HCT116 (cell line): ENCODE results near the gene CA10. TPM values are rescaled to one million over a fixed set of nuclear protein-coding genes. Genes with fewer than 3 reads are reported as not detected.

Experiments
- ATAC-seq: fragments of 200-7000 bp; cut with Tn5 transposase; 2 replicates; pipeline ENCODE4 v1.9.1; 2020; ENCODE audit warnings: mild to moderate bottlenecking, moderate library complexity
- BruUV-seq: library from RNA; stranded (reverse); fragments of 400-500 nt; replicated peaks from 2 replicates; lab custom pipeline; 2021; lab: Mats Ljungman, UMichigan
- CTCF ChIA-PET: fragments of 300-600 bp; sonication (Branson Sonifier 250); formaldehyde crosslinking; loops from one replicate; lab custom pipeline; 2021; ENCODE audit warnings: antibody characterized with exemption; lab: Charles Lee
- POLR2A ChIA-PET: fragments of 300-600, 350-600 bp; sonication (Branson Sonifier 250); formaldehyde crosslinking; loops from one replicate; lab custom pipeline; 2021; ENCODE audit warnings: antibody characterized with exemption; lab: Charles Lee
- RAD21 ChIA-PET, 2 experiments: fragments of 300-600 bp; sonication (Branson Sonifier 250); formaldehyde crosslinking; loops; one replicate each; lab custom pipeline; 2023; ENCODE audit warnings: low total read pairs in 2 of 2; ENCODE audit not compliant: uncharacterized antibody in 2 of 2, unreplicated experiment in 2 of 2, low non-redundant PET in 1 of 2; lab: Charles Lee
- DNase-seq: peaks from one replicate; pipeline ENCODE4 v3.0.0-alpha.2; 2010; ENCODE audit warnings: low read depth, low spot score
- H2AFZ ChIP-seq: fragments of 200-600 bp; shearing (Covaris generic), sonication (generic); 2 replicates; pipeline ENCODE4 v1.6.1; 2017; ENCODE audit warnings: low read depth, mixed run types, mixed read lengths, antibody characterized with exemption, low read length; ENCODE audit not compliant: poor library complexity, severe bottlenecking
- H3K27ac ChIP-seq: 2 replicates; pipeline ENCODE4 v1.5.1; 2012; ENCODE audit warnings: low read depth, low read length
- H3K27me3 ChIP-seq: fragments of 200-600 bp; sonication (generic); 2 replicates; pipeline ENCODE4 v1.6.1; 2016; ENCODE audit warnings: mixed run types, low read length, mixed read lengths; ENCODE audit not compliant: insufficient read depth
- H3K36me3 ChIP-seq, 2 experiments: fragments of 200-500 bp in 1 of 2; fragments of 200-600 bp in 1 of 2; sonication (Bioruptor generic) in 1 of 2; sonication (generic) in 1 of 2; 2 replicates each; pipeline versions ENCODE4 v1.5.1 to v1.6.1; 2014 to 2016; ENCODE audit warnings: low read length in 2 of 2, inconsistent platforms in 1 of 2, mixed read lengths in 1 of 2, mixed run types in 1 of 2; ENCODE audit not compliant: insufficient read depth in 2 of 2, control insufficient read depth in 1 of 2
- H3K4me1 ChIP-seq, 2 experiments: fragments of 200-600 bp in 1 of 2; sonication (generic) in 1 of 2; 2 replicates each; pipeline versions ENCODE4 v1.5.1 to v1.6.1; 2012 to 2017; ENCODE audit warnings: low read length in 2 of 2, inconsistent platforms in 1 of 2, mild to moderate bottlenecking in 1 of 2, mixed read lengths in 1 of 2, mixed run types in 1 of 2, moderate library complexity in 1 of 2; ENCODE audit not compliant: insufficient read depth in 2 of 2, control insufficient read depth in 1 of 2
- H3K4me2 ChIP-seq: fragments of 200-600 bp; sonication (generic); 2 replicates; pipeline ENCODE4 v1.6.1; 2017; ENCODE audit warnings: mixed run types, low read length, mixed read lengths
- H3K4me3 ChIP-seq, 2 experiments: fragments of 200-600 bp in 1 of 2; sonication (generic) in 1 of 2; replicated peaks in 1 of 2; 2 replicates each; pipeline ENCODE4 v1.5.1; 2011 to 2016; ENCODE audit warnings: low read length in 2 of 2, control low read depth in 1 of 2, low read depth in 1 of 2, mild to moderate bottlenecking in 1 of 2, mixed read lengths in 1 of 2, mixed run types in 1 of 2
- H3K79me2 ChIP-seq: fragments of 200-600 bp; sonication (generic); 2 replicates; pipeline ENCODE4 v1.6.1; 2017; ENCODE audit warnings: mild to moderate bottlenecking, mixed run types, low read length, moderate library complexity, mixed read lengths; ENCODE audit not compliant: insufficient read depth
- H3K9ac ChIP-seq: fragments of 200-600 bp; sonication (generic); 2 replicates; pipeline ENCODE4 v1.6.1; 2016; ENCODE audit warnings: low read length, mixed read lengths
- H3K9me2 ChIP-seq: fragments of 200-600 bp; sonication (generic), shearing (Covaris generic); 2 replicates; pipeline ENCODE4 v1.6.1; 2017; ENCODE audit warnings: mixed run types, mild to moderate bottlenecking, moderate library complexity; ENCODE audit not compliant: insufficient read depth
- H3K9me3 ChIP-seq, 2 experiments: fragments of 200-500 bp in 1 of 2; fragments of 200-600 bp in 1 of 2; sonication (Bioruptor generic) in 1 of 2; sonication (generic) in 1 of 2; 2 replicates each; pipeline ENCODE4 v1.6.1; 2014 to 2017; ENCODE audit warnings: low read length in 2 of 2, mixed read lengths in 2 of 2, inconsistent platforms in 1 of 2, low read depth in 1 of 2, mild to moderate bottlenecking in 1 of 2, mixed run types in 1 of 2, moderate library complexity in 1 of 2; ENCODE audit not compliant: control insufficient read depth in 1 of 2, insufficient read depth in 1 of 2
- H4K20me1 ChIP-seq: fragments of 200-600 bp; sonication (generic), shearing (Covaris generic); 2 replicates; pipeline ENCODE4 v1.6.1; 2017; ENCODE audit warnings: mixed run types, mild to moderate bottlenecking, moderate library complexity; ENCODE audit not compliant: insufficient read depth
- CBX3 ChIP-seq: IDR thresholded peaks from 2 replicates; pipeline ENCODE4 v1.6.1; 2012; ENCODE audit warnings: low read depth
- CEBPB ChIP-seq: IDR thresholded peaks from 2 replicates; pipeline ENCODE4 v1.6.1; 2012; ENCODE audit warnings: low read depth
- EGR1 ChIP-seq: IDR thresholded peaks from 2 replicates; pipeline ENCODE4 v1.6.1; 2012; ENCODE audit warnings: low read depth
- EZH2 ChIP-seq: fragments of 200-600 bp; sonication (generic); IDR thresholded peaks from 2 replicates; pipeline ENCODE4 v1.6.1; 2017; ENCODE audit warnings: antibody characterized with exemption, mixed run types
- FOSL1 ChIP-seq: IDR thresholded peaks from 2 replicates; pipeline ENCODE4 v1.6.1; 2012; ENCODE audit warnings: low read depth
- POLR2AphosphoS5 ChIP-seq: IDR thresholded peaks from 2 replicates; pipeline ENCODE4 v1.6.1; 2011; ENCODE audit warnings: mild to moderate bottlenecking, low read depth, low read length, moderate library complexity
- RAD21 ChIP-seq: IDR thresholded peaks from 2 replicates; pipeline ENCODE4 v1.6.1; 2012; ENCODE audit warnings: low read depth, mild to moderate bottlenecking
- SIN3A ChIP-seq: IDR thresholded peaks from 2 replicates; pipeline ENCODE4 v1.6.1; 2012; ENCODE audit warnings: low read depth
- SP1 ChIP-seq: IDR thresholded peaks from 2 replicates; pipeline ENCODE4 v1.6.1; 2012; ENCODE audit warnings: low read depth
- TCF7L2 ChIP-seq: IDR thresholded peaks from 2 replicates; pipeline ENCODE4 v1.7.0; 2011; ENCODE audit warnings: borderline replicate concordance, inconsistent platforms; ENCODE audit not compliant: insufficient read depth, insufficient read length; ENCODE audit errors: extremely low read depth
- YY1 ChIP-seq: IDR thresholded peaks from 2 replicates; pipeline ENCODE4 v1.6.1; 2011; ENCODE audit warnings: low read length, low read depth, moderate library complexity, mild to moderate bottlenecking; ENCODE audit not compliant: insufficient replicate concordance; ENCODE audit errors: extremely low read depth
- ZFX ChIP-seq: fragments of 450-650 bp; IDR thresholded peaks from 2 replicates; pipeline ENCODE4 v1.6.1; 2017
- intact Hi-C: fragments of 100-400 bp; cut with micrococcal nuclease; formaldehyde crosslinking; loops from 2 replicates; pipeline ENCODE4 v1.10.0; 2022
- total RNA-seq: library from RNA; stranded (reverse); gene quantifications from one replicate; pipeline ENCODE4 v1.2.1, GENCODE V29; 2021; ENCODE audit not compliant: unreplicated experiment
- TF ChIP-seq, protein P1 (sequence below), 3 experiments: fragments of 200-600 bp in 1 of 3; sonication (generic) in 1 of 3; IDR thresholded peaks in 2 of 3; conservative IDR thresholded peaks in 1 of 3; 2 replicates each; pipeline ENCODE4 v1.5.1; 2012 to 2017; ENCODE audit warnings: low read depth in 2 of 3, low read length in 2 of 3, antibody characterized with exemption in 1 of 3, borderline replicate concordance in 1 of 3, control low read depth in 1 of 3, mild to moderate bottlenecking in 1 of 3, mixed read lengths in 1 of 3, mixed run types in 1 of 3, moderate library complexity in 1 of 3; ENCODE audit not compliant: insufficient read depth in 1 of 3
- TF ChIP-seq, protein P2 (sequence below): IDR thresholded peaks from 2 replicates; pipeline ENCODE4 v1.6.1; 2012

The CA10 gene
- total RNA-seq, 1 experiment from 2014 or later, result not detected

DNA sequence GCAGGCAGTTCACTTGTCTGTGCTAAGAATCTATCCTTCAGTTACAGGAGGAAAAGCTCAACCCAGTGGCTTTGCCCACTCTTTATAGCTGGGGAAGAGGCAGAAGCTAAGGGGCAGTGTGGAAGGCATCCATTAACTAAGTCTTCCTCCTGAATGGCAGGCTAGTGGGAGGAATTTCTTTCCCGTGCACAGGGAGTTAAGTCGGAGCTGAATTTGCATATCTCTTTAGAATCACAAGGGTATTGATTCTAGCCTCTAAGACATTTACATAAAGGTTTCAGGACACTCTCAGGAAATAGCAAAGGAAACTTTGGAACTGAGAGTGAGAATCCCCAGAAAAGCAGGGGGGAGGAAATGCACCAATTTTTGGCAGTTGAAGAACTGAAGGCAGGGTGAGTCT is 245.6 kb downstream of the CA10 start (continued):
- TF ChIP-seq, protein P1, sequence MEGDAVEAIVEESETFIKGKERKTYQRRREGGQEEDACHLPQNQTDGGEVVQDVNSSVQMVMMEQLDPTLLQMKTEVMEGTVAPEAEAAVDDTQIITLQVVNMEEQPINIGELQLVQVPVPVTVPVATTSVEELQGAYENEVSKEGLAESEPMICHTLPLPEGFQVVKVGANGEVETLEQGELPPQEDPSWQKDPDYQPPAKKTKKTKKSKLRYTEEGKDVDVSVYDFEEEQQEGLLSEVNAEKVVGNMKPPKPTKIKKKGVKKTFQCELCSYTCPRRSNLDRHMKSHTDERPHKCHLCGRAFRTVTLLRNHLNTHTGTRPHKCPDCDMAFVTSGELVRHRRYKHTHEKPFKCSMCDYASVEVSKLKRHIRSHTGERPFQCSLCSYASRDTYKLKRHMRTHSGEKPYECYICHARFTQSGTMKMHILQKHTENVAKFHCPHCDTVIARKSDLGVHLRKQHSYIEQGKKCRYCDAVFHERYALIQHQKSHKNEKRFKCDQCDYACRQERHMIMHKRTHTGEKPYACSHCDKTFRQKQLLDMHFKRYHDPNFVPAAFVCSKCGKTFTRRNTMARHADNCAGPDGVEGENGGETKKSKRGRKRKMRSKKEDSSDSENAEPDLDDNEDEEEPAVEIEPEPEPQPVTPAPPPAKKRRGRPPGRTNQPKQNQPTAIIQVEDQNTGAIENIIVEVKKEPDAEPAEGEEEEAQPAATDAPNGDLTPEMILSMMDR (IDR thresholded peaks at IDR 0.05 in 2 of 3, conservative IDR thresholded peaks at IDR 0.05 in 1 of 3; ENCODE audit: borderline replicate concordance in 1 of 3, insufficient read depth in 1 of 3, low read depth in 2 of 3, low read length in 2 of 3), result no peak
- TF ChIP-seq ZFX, result no peak
- no peak for TF ChIP-seq EGR1
- TF ChIP-seq SP1, result no peak
- TF ChIP-seq RAD21, result no peak
- no peak for TF ChIP-seq CBX3
- no peak for TF ChIP-seq FOSL1

DNA sequence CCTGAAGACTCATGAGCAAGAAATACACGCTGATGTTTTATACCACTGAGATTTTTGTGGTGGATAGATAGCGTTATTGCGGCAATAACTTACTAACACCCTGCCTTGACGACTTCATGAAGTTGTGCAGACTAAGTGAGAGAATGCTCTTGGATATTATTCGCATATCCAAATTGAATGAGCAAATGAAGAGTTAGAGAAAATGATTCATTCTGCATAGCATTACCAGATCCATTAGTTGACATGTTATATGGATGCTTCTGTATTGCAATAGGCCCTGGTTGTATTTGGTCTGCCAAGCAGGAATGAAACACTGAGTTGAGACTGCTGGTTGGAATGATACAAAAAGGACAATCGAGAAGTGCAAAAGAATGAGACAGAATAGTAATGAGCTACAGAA is 247.3 kb downstream of the CA10 start:
- Histone ChIP-seq H3K79me2 (no peaks in the 10 kb centered on the region), H3K4me2 (no peak overlapping the region), H2AFZ (no peak overlapping the region)
- RAD21 ChIA-PET, result no interaction called here
- no TSS peak for BruUV-seq
- TF ChIP-seq CEBPB (no peak), EGR1 (no peak), YY1 (no peak), TCF7L2 (no peak), EZH2 (no peak), POLR2AphosphoS5 (no peak), SIN3A (no peak)
- TF ChIP-seq, protein P2, sequence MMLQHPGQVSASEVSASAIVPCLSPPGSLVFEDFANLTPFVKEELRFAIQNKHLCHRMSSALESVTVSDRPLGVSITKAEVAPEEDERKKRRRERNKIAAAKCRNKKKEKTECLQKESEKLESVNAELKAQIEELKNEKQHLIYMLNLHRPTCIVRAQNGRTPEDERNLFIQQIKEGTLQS, result no peak
- TF ChIP-seq, all 23 proteins: peak for 0
- ChIA-PET POLR2A (no interaction called here), CTCF (no interaction called here)
- H3K27me3 ChIP-seq, result no peaks in the 10 kb centered on the region
- H3K9me2 ChIP-seq, result no peaks in the 10 kb centered on the region
- ATAC-seq (no peak), DNase-seq (no peak)
- no peaks in the 10 kb centered on the region for H3K36me3 ChIP-seq
- intact Hi-C loops, result no loop called here
- no peak overlapping the region for H3K9ac ChIP-seq
- H3K9me3 ChIP-seq, result peaks cover 5% of the 10 kb centered on the region in 2 experiments; a peak in 2 of 4 replicates
- no peak overlapping the region for H3K27ac ChIP-seq
- H4K20me1 ChIP-seq, result no peaks in the 10 kb centered on the region
- H3K4me1 ChIP-seq, result no peaks in the 10 kb centered on the region
- no peak overlapping the region for H3K4me3 ChIP-seq
